Memory B cell (primary cell): ENCODE measurements around the gene DCAF11.
A peak's percentile ranks its signal among the peaks of the same experiment; 100 is the strongest.

ENCODE experiments used
- ATAC-seq: fragments of 150-1000 bp; cut with Tn5 transposase; 2 replicates; pipeline ENCODE4 v1.10.0; 2021; ENCODE audit warnings: low read depth, mild to moderate bottlenecking, moderate library complexity
- DNase-seq, 2 donors: peaks; one replicate each; pipeline ENCODE4 v3.0.0; 2022; ENCODE audit warnings: low spot score in 2 of 2
- H3K27ac Mint-ChIP-seq: one replicate; pipeline ENCODE4 v1.8.0; 2022; ENCODE audit warnings: mild to moderate bottlenecking, moderate library complexity, mixed read lengths
- H3K27me3 Mint-ChIP-seq: one replicate; pipeline ENCODE4 v1.8.0; 2022; ENCODE audit warnings: mixed read lengths
- H3K36me3 Mint-ChIP-seq: one replicate; pipeline ENCODE4 v1.8.0; 2022; ENCODE audit warnings: mild to moderate bottlenecking, mixed read lengths
- H3K4me1 Mint-ChIP-seq: one replicate; pipeline ENCODE4 v1.8.0; 2022; ENCODE audit warnings: mixed read lengths
- H3K4me3 Mint-ChIP-seq: one replicate; pipeline ENCODE4 v1.8.0; 2022; ENCODE audit warnings: mild to moderate bottlenecking, moderate library complexity, mixed read lengths
- H3K9me3 Mint-ChIP-seq: one replicate; pipeline ENCODE4 v1.8.0; 2022; ENCODE audit warnings: mixed read lengths

The DCAF11 gene

GRCh38 chr14:24114532-24115421, at the start of gene DCAF11, which contains the start of gene NRL:
DCAF11 (plus strand) TSS chr14:24114777; CDS start chr14:24115595, 818 bp downstream.
NRL (minus strand) TSS chr14:24114949; CDS start chr14:24082848, 32,101 bp downstream.
- Mint-ChIP-seq H3K4me3 (peak within 1 kb of the TSS; percentile 99), H3K27me3 (no peaks in the 10 kb centered on the region), H3K27ac (peak within 1 kb of the TSS; percentile 97), H3K9me3 (no peaks in the 10 kb centered on the region), H3K36me3 (peaks cover 18% of the 10 kb centered on the region), H3K4me1 (peaks cover 16% of the 10 kb centered on the region)
- peak; percentile 81 for ATAC-seq
- peak; percentile 98 for DNase-seq

- H3K4me1 Mint-ChIP-seq = no peaks in the 10 kb centered on the region
- no peak overlapping the region for H3K4me3 Mint-ChIP-seq
- ATAC-seq (no peak), DNase-seq (no peak)
- peaks cover 2% of the 10 kb centered on the region for H3K36me3 Mint-ChIP-seq
- no peaks in the 10 kb centered on the region for H3K9me3 Mint-ChIP-seq
- H3K27ac Mint-ChIP-seq = no peak overlapping the region
- no peaks in the 10 kb centered on the region for H3K27me3 Mint-ChIP-seq
Observed at GRCh38 chr14:24064856-24065255, 49.7 kb upstream of the DCAF11 start.

- Mint-ChIP-seq H3K9me3 (no peaks in the 10 kb centered on the region), H3K4me1 (peaks cover 2% of the 10 kb centered on the region), H3K27ac (no peak overlapping the region), H3K36me3 (peaks cover 2% of the 10 kb centered on the region), H3K4me3 (no peak overlapping the region), H3K27me3 (no peaks in the 10 kb centered on the region)
- ATAC-seq = no peak
- DNase-seq = no peak
Observed at GRCh38 chr14:24065408-24065807, 49.2 kb upstream of the DCAF11 start.

- Mint-ChIP-seq H3K4me1 (peaks cover 2% of the 10 kb centered on the region), H3K27ac (no peak overlapping the region), H3K27me3 (peaks cover 4% of the 10 kb centered on the region), H3K4me3 (no peak overlapping the region), H3K9me3 (no peaks in the 10 kb centered on the region), H3K36me3 (peaks cover 2% of the 10 kb centered on the region)
- DNase-seq = no peak
- ATAC-seq = no peak
Observed at GRCh38 chr14:24066496-24067132, 48.0 kb upstream of the DCAF11 start.

GRCh38 chr14:24067133-24068082, 47.2 kb upstream of the DCAF11 start:
- Mint-ChIP-seq H3K27ac (no peak overlapping the region), H3K4me1 (peaks cover 2% of the 10 kb centered on the region), H3K4me3 (no peak overlapping the region), H3K36me3 (peaks cover 2% of the 10 kb centered on the region), H3K27me3 (peaks cover 4% of the 10 kb centered on the region), H3K9me3 (no peaks in the 10 kb centered on the region)
- DNase-seq (no peak), ATAC-seq (no peak)

GRCh38 chr14:24068711-24069410, 45.7 kb upstream of the DCAF11 start:
- H3K4me1 Mint-ChIP-seq = peaks cover 2% of the 10 kb centered on the region
- no peak for DNase-seq
- H3K9me3 Mint-ChIP-seq = no peaks in the 10 kb centered on the region
- no peak for ATAC-seq
- no peak overlapping the region for H3K4me3 Mint-ChIP-seq
- peaks cover 2% of the 10 kb centered on the region for H3K36me3 Mint-ChIP-seq
- H3K27ac Mint-ChIP-seq = no peak overlapping the region
- H3K27me3 Mint-ChIP-seq = peaks cover 4% of the 10 kb centered on the region

- Mint-ChIP-seq H3K36me3 (peaks cover 2% of the 10 kb centered on the region), H3K9me3 (no peaks in the 10 kb centered on the region), H3K4me3 (no peak overlapping the region), H3K27ac (no peak overlapping the region), H3K4me1 (peaks cover 2% of the 10 kb centered on the region), H3K27me3 (peaks cover 4% of the 10 kb centered on the region)
- DNase-seq (no peak), ATAC-seq (no peak)
Observed at GRCh38 chr14:24069411-24069735, 45.2 kb upstream of the DCAF11 start.

- DNase-seq = no peak
- ATAC-seq = no peak
- Mint-ChIP-seq H3K9me3 (no peaks in the 10 kb centered on the region), H3K27me3 (peaks cover 4% of the 10 kb centered on the region), H3K4me3 (no peak overlapping the region), H3K36me3 (peaks cover 2% of the 10 kb centered on the region), H3K4me1 (peaks cover 7% of the 10 kb centered on the region), H3K27ac (no peak overlapping the region)
Observed at GRCh38 chr14:24070285-24071143, 44.1 kb upstream of the DCAF11 start.

- H3K27ac Mint-ChIP-seq = no peak within 1 kb of the TSS
- peaks cover 2% of the 10 kb centered on the region for H3K36me3 Mint-ChIP-seq
- DNase-seq = no peak
- H3K4me3 Mint-ChIP-seq = no peak within 1 kb of the TSS
- H3K9me3 Mint-ChIP-seq = no peaks in the 10 kb centered on the region
- no peak for ATAC-seq
- peaks cover 13% of the 10 kb centered on the region for H3K4me1 Mint-ChIP-seq
- peaks cover 4% of the 10 kb centered on the region for H3K27me3 Mint-ChIP-seq
Observed at GRCh38 chr14:24071144-24071697, 43.4 kb upstream of the DCAF11 start, which contains the start of gene CPNE6. CPNE6 (plus strand) TSS chr14:24071562; CDS start chr14:24072937, 1,375 bp downstream.

GRCh38 chr14:24071836-24072430, 42.6 kb upstream of the DCAF11 start:
- Mint-ChIP-seq H3K4me1 (peaks cover 15% of the 10 kb centered on the region), H3K9me3 (no peaks in the 10 kb centered on the region), H3K27ac (no peak overlapping the region), H3K36me3 (no peaks in the 10 kb centered on the region), H3K27me3 (peaks cover 4% of the 10 kb centered on the region), H3K4me3 (no peak overlapping the region)
- ATAC-seq (no peak), DNase-seq (no peak)

- DNase-seq (no peak), ATAC-seq (no peak)
- Mint-ChIP-seq H3K4me1 (peaks cover 15% of the 10 kb centered on the region), H3K27ac (no peak overlapping the region), H3K4me3 (no peak overlapping the region), H3K9me3 (no peaks in the 10 kb centered on the region), H3K27me3 (peaks cover 4% of the 10 kb centered on the region), H3K36me3 (no peaks in the 10 kb centered on the region)
Observed at GRCh38 chr14:24072436-24072835, 42.1 kb upstream of the DCAF11 start.
